Type B pancreatic cell (in vitro differentiated cells): ENCODE results near the gene MYBPC1. TPM values are rescaled to one million over a fixed set of nuclear protein-coding genes. Genes with fewer than 3 reads are reported as not detected.
A peak's percentile ranks its signal among the peaks of the same experiment; 100 is the strongest.

ENCODE experiments used
- DNase-seq: peaks from one replicate; pipeline ENCODE4 v3.0.0; 2021; ENCODE audit warnings: mixed read lengths; ENCODE audit not compliant: unreplicated experiment; ENCODE audit errors: extremely low spot score
- H3K27ac Mint-ChIP-seq: 2 replicates; pipeline ENCODE4 v1.8.0; 2021; ENCODE audit warnings: mild to moderate bottlenecking, mixed read lengths
- H3K27me3 Mint-ChIP-seq: 2 replicates; pipeline ENCODE4 v1.8.0; 2021; ENCODE audit warnings: mixed read lengths
- H3K36me3 Mint-ChIP-seq: 2 replicates; pipeline ENCODE4 v1.8.0; 2021; ENCODE audit warnings: mixed read lengths
- H3K4me1 Mint-ChIP-seq: one replicate; pipeline ENCODE4 v1.8.0; 2021; ENCODE audit warnings: mixed read lengths; ENCODE audit not compliant: unreplicated experiment
- H3K4me3 Mint-ChIP-seq: 2 replicates; pipeline ENCODE4 v1.8.0; 2021; ENCODE audit warnings: mild to moderate bottlenecking, mixed read lengths
- H3K9me3 Mint-ChIP-seq: 2 replicates; pipeline ENCODE4 v1.8.0; 2021; ENCODE audit warnings: mixed read lengths
- total RNA-seq: library from RNA; stranded (reverse); gene quantifications from 2 replicates; pipeline ENCODE4 v1.2.1, GENCODE V29; 2021; ENCODE audit warnings: low replicate concordance
- TF ChIP-seq, protein P1 (sequence below): fragments of 200-600 bp; sonication (generic); conservative IDR thresholded peaks from 2 replicates; pipeline ENCODE4 v1.5.0; 2021; ENCODE audit warnings: antibody characterized with exemption, mild to moderate bottlenecking

The MYBPC1 gene
- total RNA-seq, 1 donor from 2014 or later = 18.0 TPM

GRCh38 chr12:101612160-101612916 lies 17.6 kb downstream of the MYBPC1 start:
- H3K4me1 Mint-ChIP-seq = peaks cover 19% of the 10 kb centered on the region
- no peak for DNase-seq
- no peak overlapping the region for H3K27ac Mint-ChIP-seq
- H3K36me3 Mint-ChIP-seq = no peaks in the 10 kb centered on the region
- no peaks in the 10 kb centered on the region for H3K27me3 Mint-ChIP-seq
- no peak overlapping the region for H3K4me3 Mint-ChIP-seq
- peaks cover 5% of the 10 kb centered on the region for H3K9me3 Mint-ChIP-seq
- TF ChIP-seq, protein P1, sequence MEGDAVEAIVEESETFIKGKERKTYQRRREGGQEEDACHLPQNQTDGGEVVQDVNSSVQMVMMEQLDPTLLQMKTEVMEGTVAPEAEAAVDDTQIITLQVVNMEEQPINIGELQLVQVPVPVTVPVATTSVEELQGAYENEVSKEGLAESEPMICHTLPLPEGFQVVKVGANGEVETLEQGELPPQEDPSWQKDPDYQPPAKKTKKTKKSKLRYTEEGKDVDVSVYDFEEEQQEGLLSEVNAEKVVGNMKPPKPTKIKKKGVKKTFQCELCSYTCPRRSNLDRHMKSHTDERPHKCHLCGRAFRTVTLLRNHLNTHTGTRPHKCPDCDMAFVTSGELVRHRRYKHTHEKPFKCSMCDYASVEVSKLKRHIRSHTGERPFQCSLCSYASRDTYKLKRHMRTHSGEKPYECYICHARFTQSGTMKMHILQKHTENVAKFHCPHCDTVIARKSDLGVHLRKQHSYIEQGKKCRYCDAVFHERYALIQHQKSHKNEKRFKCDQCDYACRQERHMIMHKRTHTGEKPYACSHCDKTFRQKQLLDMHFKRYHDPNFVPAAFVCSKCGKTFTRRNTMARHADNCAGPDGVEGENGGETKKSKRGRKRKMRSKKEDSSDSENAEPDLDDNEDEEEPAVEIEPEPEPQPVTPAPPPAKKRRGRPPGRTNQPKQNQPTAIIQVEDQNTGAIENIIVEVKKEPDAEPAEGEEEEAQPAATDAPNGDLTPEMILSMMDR = no peak

- Mint-ChIP-seq H3K27ac (peak overlapping the region; percentile 53), H3K9me3 (no peaks in the 10 kb centered on the region)
- no peak for DNase-seq
These were observed 21.3 kb downstream of the MYBPC1 start for GRCh38 chr12:101616027-101616494.

DNA sequence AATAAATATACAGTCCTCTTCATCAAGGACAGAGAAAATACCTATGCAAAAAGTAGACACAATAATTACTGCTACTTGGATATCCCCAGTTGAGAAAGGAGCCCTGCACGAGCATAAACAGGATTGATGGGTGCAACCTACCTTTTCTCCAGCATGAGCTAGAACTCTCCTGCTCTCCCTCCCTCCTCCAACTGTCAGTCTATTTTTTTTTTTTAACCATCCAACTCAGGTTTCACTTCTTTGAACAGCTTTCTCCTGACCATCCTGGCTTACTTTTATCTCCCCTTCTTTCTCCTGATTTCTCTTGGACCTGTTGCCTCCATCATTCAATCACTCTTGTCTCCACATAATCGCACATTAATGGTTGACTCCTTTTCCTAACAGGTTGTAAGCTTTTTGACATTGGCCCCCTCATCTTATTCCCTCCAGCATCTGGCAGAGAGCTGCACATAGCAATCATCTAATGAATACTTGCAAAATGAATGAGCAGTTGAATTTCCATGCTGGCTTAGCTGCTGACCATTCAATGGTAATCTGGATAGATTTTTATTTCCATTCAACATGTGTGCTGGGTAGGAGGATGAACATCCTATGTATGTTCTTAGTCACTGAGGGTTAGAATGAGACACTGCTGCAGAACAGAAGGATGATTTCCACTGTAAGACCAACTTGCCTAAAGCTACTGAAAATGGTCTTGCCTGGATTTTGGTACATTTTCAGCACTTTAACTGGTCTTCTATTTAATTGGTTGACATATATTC lies 24.4 kb downstream of the MYBPC1 start:
- no peaks in the 10 kb centered on the region for H3K36me3 Mint-ChIP-seq
- H3K4me3 Mint-ChIP-seq = no peak overlapping the region
- no peaks in the 10 kb centered on the region for H3K9me3 Mint-ChIP-seq
- no peaks in the 10 kb centered on the region for H3K27me3 Mint-ChIP-seq
- peak overlapping the region; percentile 7 for H3K27ac Mint-ChIP-seq
- TF ChIP-seq, protein P1 = no peak
- peaks cover 26% of the 10 kb centered on the region for H3K4me1 Mint-ChIP-seq
- no peak for DNase-seq

More at GRCh38 chr12:101616027-101616494, 21.3 kb downstream of the MYBPC1 start:
- peak overlapping the region; percentile 50 for H3K4me3 Mint-ChIP-seq
- H3K27me3 Mint-ChIP-seq = no peaks in the 10 kb centered on the region
- peaks cover 26% of the 10 kb centered on the region for H3K4me1 Mint-ChIP-seq
- H3K36me3 Mint-ChIP-seq = no peaks in the 10 kb centered on the region
- TF ChIP-seq, protein P1 = no peak

DNA sequence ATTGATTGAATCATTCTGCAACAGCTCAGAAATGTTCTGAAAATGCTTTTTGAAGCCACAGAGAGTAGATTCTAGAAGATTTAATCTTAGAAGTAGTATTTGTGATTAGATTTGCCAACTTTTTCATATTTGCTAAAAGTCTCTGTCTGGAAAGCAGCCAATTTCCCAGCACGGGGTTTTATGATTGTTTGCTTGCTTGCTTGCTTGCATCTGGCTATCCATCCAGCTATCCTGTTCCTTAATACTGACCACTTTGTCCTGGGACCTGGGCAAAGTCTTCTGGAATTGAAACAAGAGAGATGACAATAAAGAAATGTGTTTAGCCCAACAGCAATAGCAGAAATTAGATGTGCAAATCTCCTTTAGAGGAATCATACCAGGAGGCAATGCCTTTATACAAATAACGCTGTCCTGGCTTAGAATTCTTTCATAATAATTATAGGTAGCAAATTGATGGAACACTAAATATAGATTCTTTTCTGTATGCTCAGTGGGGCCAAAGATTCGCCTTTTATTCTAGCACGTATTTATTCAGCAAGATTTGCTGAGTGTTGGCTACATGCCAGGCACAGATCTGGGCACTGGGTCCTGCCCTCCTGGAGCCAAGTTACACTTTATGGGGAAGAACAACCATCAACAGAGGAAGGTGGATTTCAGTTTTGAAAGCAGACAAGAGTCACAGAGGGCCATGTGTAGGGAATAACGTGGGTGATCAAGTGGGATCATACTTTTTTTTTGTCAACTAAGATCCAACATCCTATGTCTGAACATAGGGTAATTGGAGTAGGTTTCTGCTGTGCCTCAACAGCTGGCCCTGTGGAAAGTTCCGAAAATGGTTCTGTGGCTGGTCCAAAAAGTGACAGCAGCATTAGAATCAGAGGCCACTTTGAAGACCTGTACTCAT lies 25.3 kb downstream of the MYBPC1 start:
- DNase-seq = no peak
- Mint-ChIP-seq H3K27me3 (no peaks in the 10 kb centered on the region), H3K4me3 (no peak overlapping the region), H3K27ac (no peak overlapping the region), H3K4me1 (peaks cover 26% of the 10 kb centered on the region), H3K9me3 (no peaks in the 10 kb centered on the region), H3K36me3 (no peaks in the 10 kb centered on the region)
- TF ChIP-seq, protein P1 = no peak

GRCh38 chr12:101620762-101621133 lies 26.0 kb downstream of the MYBPC1 start:
- H3K9me3 Mint-ChIP-seq = no peaks in the 10 kb centered on the region
- DNase-seq = no peak
- no peaks in the 10 kb centered on the region for H3K36me3 Mint-ChIP-seq
- TF ChIP-seq, protein P1 = no peak
- no peak overlapping the region for H3K4me3 Mint-ChIP-seq
- peaks cover 24% of the 10 kb centered on the region for H3K4me1 Mint-ChIP-seq
- H3K27me3 Mint-ChIP-seq = no peaks in the 10 kb centered on the region
- no peak overlapping the region for H3K27ac Mint-ChIP-seq
